Tibial artery (tissue), 4 donors: Measurements from ENCODE around the gene GALNT8.

Experiments used
- DNase-seq, 2 donors: peaks; one replicate each; pipeline ENCODE4 v3.0.0-alpha.2; 2019
- H3K27ac ChIP-seq, 2 donors: fragments of 200-600 bp; sonication (generic) in 1 of 2; 1 replicate in 1 of 2; 2 replicates in 1 of 2; pipeline ENCODE4 v1.5.1; 2018 to 2019; ENCODE audit warnings: mild to moderate bottlenecking in 1 of 2
- H3K27me3 ChIP-seq, 2 donors: fragments of 200-600 bp; sonication (generic) in 1 of 2; one replicate each; pipeline versions ENCODE4 v1.5.1 to v1.6.0; 2016 to 2019
- H3K36me3 ChIP-seq, 3 donors: fragments of 200-600 bp; sonication (generic) in 2 of 3; one replicate each; pipeline ENCODE4 v1.5.1; 2016 to 2019; ENCODE audit warnings: mild to moderate bottlenecking in 2 of 3
- H3K4me1 ChIP-seq, 4 donors: fragments of 200-600 bp; sonication (generic) in 2 of 4; 1 replicate in 3 of 4; 2 replicates in 1 of 4; pipeline ENCODE4 v1.5.1; 2016 to 2019
- H3K4me3 ChIP-seq, 2 donors: fragments of 200-600 bp; sonication (generic) in 1 of 2; 1 replicate in 1 of 2; 2 replicates in 1 of 2; pipeline ENCODE4 v1.5.1; 2018 to 2019; ENCODE audit warnings: mild to moderate bottlenecking in 2 of 2
- H3K9me3 ChIP-seq, 3 donors: fragments of 200-600 bp; sonication (generic) in 1 of 3; one replicate each; pipeline ENCODE4 v1.5.1; 2016 to 2019
- intact Hi-C: fragments of 100-400 bp; cut with DNase I; formaldehyde crosslinking; loops from one replicate; pipeline ENCODE4 v1.15.0; 2023; ENCODE audit warnings: low total_unique reads
- TF ChIP-seq, protein P1 (sequence below), 2 experiments: fragments of 200-600 bp in 1 of 2; fragments of 450-650 bp in 1 of 2; IDR thresholded peaks; one replicate each; pipeline ENCODE4 v1.5.1; 2017 to 2019; ENCODE audit warnings: antibody characterized with exemption in 2 of 2, mild to moderate bottlenecking in 1 of 2, moderate library complexity in 1 of 2

The GALNT8 gene, protein sequence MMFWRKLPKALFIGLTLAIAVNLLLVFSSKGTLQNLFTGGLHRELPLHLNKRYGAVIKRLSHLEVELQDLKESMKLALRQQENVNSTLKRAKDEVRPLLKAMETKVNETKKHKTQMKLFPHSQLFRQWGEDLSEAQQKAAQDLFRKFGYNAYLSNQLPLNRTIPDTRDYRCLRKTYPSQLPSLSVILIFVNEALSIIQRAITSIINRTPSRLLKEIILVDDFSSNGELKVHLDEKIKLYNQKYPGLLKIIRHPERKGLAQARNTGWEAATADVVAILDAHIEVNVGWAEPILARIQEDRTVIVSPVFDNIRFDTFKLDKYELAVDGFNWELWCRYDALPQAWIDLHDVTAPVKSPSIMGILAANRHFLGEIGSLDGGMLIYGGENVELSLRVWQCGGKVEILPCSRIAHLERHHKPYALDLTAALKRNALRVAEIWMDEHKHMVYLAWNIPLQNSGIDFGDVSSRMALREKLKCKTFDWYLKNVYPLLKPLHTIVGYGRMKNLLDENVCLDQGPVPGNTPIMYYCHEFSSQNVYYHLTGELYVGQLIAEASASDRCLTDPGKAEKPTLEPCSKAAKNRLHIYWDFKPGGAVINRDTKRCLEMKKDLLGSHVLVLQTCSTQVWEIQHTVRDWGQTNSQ

DNA sequence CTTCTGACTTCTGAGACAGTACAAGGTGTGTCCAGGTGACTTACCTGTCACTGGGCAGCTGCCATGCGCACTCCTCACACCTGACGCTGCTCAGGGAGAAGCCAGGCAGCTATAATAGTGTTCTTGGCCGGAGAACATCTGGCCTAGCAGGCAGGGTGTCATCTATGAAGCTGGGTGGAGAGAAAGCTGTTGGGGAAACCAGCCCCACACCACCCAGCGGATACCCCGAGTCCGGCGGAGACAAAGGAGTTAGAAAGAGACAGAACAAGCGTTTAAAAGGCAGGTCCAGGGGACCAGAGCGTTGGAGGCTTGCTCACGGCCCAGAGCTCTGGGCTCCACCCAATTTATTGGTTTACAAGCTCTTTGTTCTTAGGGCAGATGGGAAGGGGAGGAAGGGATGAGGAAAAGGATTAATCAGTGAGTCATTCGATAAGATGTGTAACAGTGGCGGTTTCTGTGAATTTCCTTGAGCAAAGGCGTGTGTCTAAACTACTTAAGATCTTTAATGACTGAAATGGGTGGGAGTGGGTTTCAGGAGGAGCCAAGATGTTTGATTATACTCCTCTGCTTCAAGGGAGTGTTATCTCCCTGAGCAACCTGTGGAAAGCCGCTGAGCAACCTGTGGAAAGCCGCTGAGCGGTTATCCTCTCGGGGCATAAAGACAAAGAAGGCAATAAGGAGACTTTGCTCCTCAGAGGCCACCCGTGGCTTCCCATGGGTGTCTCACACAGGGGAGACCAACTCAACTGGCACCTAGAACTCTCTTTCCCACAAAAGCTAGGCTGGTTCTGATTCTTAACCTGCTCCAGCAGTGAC, at the start of gene GALNT8:
GALNT8 (plus strand) TSS at position 580 of the 816 bp plus-strand sequence. CDS start 278 bp downstream, outside the sequence.
- DNase-seq, result no peak
- Histone ChIP-seq H3K27ac (no peak within 1 kb of the TSS), H3K4me3 (no peak within 1 kb of the TSS), H3K27me3 (peaks cover 0 to 12% of the 10 kb centered on the region in 2 donors), H3K4me1 (no peaks in the 10 kb centered on the region), H3K36me3 (no peaks in the 10 kb centered on the region), H3K9me3 (no peaks in the 10 kb centered on the region)
- intact Hi-C loops, result no loop called here
- TF ChIP-seq, protein P1, sequence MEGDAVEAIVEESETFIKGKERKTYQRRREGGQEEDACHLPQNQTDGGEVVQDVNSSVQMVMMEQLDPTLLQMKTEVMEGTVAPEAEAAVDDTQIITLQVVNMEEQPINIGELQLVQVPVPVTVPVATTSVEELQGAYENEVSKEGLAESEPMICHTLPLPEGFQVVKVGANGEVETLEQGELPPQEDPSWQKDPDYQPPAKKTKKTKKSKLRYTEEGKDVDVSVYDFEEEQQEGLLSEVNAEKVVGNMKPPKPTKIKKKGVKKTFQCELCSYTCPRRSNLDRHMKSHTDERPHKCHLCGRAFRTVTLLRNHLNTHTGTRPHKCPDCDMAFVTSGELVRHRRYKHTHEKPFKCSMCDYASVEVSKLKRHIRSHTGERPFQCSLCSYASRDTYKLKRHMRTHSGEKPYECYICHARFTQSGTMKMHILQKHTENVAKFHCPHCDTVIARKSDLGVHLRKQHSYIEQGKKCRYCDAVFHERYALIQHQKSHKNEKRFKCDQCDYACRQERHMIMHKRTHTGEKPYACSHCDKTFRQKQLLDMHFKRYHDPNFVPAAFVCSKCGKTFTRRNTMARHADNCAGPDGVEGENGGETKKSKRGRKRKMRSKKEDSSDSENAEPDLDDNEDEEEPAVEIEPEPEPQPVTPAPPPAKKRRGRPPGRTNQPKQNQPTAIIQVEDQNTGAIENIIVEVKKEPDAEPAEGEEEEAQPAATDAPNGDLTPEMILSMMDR (IDR thresholded peaks at IDR 0.05), result no peak

DNA sequence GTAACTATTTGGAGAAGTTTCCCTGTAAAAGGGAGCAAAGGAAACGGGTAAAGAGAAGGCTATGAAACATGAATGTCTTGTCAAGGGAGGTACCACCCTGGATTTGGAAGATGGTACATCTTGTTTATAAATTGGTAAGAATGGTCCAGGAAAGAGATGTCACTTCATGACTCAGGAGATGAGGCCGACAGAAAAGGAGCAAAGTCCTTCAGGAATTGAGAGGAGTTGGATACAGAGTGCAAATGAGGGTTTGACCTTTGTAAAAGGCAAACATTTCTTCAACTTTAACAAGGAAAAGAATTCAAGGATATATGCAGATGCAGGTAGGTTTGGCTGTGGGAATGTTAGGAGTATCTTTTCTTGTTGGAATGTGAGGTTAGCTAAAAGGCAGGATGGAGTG, 40.5 kb upstream of the GALNT8 start:
- no peak for DNase-seq
- TF ChIP-seq, protein P1 (IDR thresholded peaks at IDR 0.05), result no peak
- Histone ChIP-seq H3K27me3 (no peaks in the 10 kb centered on the region), H3K36me3 (peaks cover 20 to 30% (median 29%) of the 10 kb centered on the region in 3 donors), H3K4me3 (no peak overlapping the region), H3K9me3 (no peaks in the 10 kb centered on the region), H3K4me1 (no peaks in the 10 kb centered on the region), H3K27ac (no peak overlapping the region)
- intact Hi-C loops, result no loop called here

DNA sequence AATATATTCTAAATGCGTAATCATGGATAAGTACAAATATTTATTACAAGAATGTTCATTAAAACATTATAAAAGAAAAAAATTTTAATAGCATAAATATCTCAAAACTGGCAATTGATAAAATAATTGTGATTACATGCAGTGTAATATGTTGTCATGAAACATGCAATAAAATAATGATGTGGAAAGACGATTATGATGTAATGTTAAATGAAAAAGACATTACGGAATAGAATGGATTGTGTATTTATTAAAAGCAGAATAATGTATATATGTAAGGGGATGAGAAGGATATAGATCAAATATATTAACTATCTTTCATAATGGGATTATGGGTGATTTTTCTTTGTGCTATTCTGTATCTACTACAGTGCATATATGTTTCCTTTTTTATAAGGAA, 38.5 kb upstream of the GALNT8 start:
- H3K27ac ChIP-seq, result no peak overlapping the region
- intact Hi-C loops, result no loop called here
- H3K36me3 ChIP-seq, result peaks cover 35 to 49% (median 39%) of the 10 kb centered on the region in 3 donors

DNA sequence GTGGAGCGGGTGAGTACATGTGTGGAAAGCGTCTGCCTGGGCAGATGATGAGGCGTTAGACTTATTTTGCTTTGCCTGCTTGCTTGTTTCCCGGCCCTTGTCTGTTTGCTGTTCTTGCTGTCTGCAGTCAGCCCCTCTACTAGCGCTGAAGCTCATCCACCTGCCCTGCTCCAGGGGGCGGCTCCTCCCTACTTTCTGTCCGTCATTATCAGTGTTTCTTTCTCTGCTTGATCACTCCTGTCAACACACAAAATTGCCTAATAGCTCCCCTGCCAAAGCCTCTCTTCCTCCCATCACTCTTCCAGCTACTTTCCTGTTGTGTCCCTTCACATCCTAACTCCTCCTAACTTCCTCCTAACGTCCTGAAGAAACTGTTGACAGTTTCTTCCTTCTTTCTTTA, 34.9 kb upstream of the GALNT8 start:
- TF ChIP-seq, protein P1 (IDR thresholded peaks at IDR 0.05), result no peak
- H3K36me3 ChIP-seq, result peaks cover 46 to 76% (median 50%) of the 10 kb centered on the region in 3 donors

More for the DNA sequence above, 38.5 kb upstream of the GALNT8 start:
- no peaks in the 10 kb centered on the region for H3K27me3 ChIP-seq
- no peaks in the 10 kb centered on the region for H3K9me3 ChIP-seq
- DNase-seq, result no peak
- H3K4me3 ChIP-seq, result no peak overlapping the region
- TF ChIP-seq, protein P1 (IDR thresholded peaks at IDR 0.05), result no peak
- no peaks in the 10 kb centered on the region for H3K4me1 ChIP-seq

DNA sequence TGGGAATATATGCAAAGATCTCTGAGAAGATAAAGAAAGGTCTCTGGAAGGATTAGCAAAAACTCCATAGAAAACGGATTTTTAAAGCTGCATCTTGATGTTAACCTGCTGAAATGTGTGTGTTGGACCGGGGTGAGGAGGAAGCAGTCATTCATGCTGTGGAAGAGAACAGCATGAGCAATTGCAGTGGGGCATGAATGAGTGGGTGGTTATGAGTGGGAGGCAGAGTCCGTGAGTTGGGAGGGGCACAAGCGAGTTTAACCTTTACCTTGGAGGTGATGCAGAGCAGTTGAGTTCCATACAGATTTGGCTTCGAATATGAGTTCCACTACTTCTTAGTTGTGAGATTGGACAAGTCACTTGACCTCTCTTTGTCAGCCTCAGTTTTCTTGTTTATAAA, 29.4 kb upstream of the GALNT8 start:
- Histone ChIP-seq H3K27ac (no peak overlapping the region), H3K9me3 (no peaks in the 10 kb centered on the region), H3K27me3 (no peaks in the 10 kb centered on the region), H3K4me1 (no peaks in the 10 kb centered on the region), H3K36me3 (peaks cover 11 to 39% (median 28%) of the 10 kb centered on the region in 3 donors), H3K4me3 (no peak overlapping the region)
- DNase-seq, result no peak
- TF ChIP-seq, protein P1 (IDR thresholded peaks at IDR 0.05), result no peak
- intact Hi-C loops, result no loop called here

More for the DNA sequence above, 34.9 kb upstream of the GALNT8 start:
- Histone ChIP-seq H3K9me3 (no peaks in the 10 kb centered on the region), H3K4me3 (no peak overlapping the region), H3K27ac (no peak overlapping the region), H3K27me3 (no peaks in the 10 kb centered on the region), H3K4me1 (no peaks in the 10 kb centered on the region)
- intact Hi-C loops, result no loop called here
- no peak for DNase-seq
